Smooth muscle cell (in vitro differentiated cells): ENCODE data around the gene TMEM184B. TPM values are rescaled to one million over a fixed set of nuclear protein-coding genes. Genes with fewer than 3 reads are reported as not detected.

ENCODE experiments used
- DNase-seq: peaks from one replicate; lab custom pipeline; 2025; ENCODE audit not compliant: unreplicated experiment; lab: John Stamatoyannopoulos, UW
- H2AFZ ChIP-seq: fragments of 200-600 bp; sonication (generic); 2 replicates; pipeline ENCODE4 v1.6.0; 2016; ENCODE audit warnings: antibody characterized with exemption, low read depth, mild to moderate bottlenecking
- H3F3A ChIP-seq: fragments of 200-600 bp; sonication (generic); 2 replicates; pipeline ENCODE4 v1.6.0; 2017; ENCODE audit warnings: antibody characterized with exemption, low read depth
- H3K27ac ChIP-seq: fragments of 200-600 bp; sonication (generic); 2 replicates; pipeline ENCODE4 v1.5.1; 2016; ENCODE audit warnings: low read depth, mild to moderate bottlenecking
- H3K27me3 ChIP-seq: fragments of 200-600 bp; sonication (generic); 2 replicates; pipeline ENCODE4 v1.6.1; 2016; ENCODE audit warnings: low read depth, mild to moderate bottlenecking
- H3K36me3 ChIP-seq: fragments of 200-600 bp; sonication (generic); 2 replicates; pipeline ENCODE4 v1.5.1; 2016; ENCODE audit warnings: low read depth
- H3K4me1 ChIP-seq: fragments of 200-600 bp; sonication (generic); 2 replicates; pipeline ENCODE4 v1.5.1; 2016; ENCODE audit warnings: low read depth
- H3K4me2 ChIP-seq: fragments of 200-600 bp; sonication (generic); 2 replicates; pipeline ENCODE4 v1.6.0; 2016; ENCODE audit warnings: mild to moderate bottlenecking
- H3K4me3 ChIP-seq: fragments of 200-600 bp; sonication (generic); 2 replicates; pipeline ENCODE4 v1.5.1; 2016; ENCODE audit warnings: mild to moderate bottlenecking
- H3K79me2 ChIP-seq: fragments of 200-600 bp; sonication (generic); 2 replicates; pipeline ENCODE4 v1.6.0; 2016; ENCODE audit warnings: low read depth, mild to moderate bottlenecking
- H3K9ac ChIP-seq: fragments of 200-600 bp; sonication (generic); 2 replicates; pipeline ENCODE4 v1.6.0; 2016; ENCODE audit warnings: low read depth
- H3K9me3 ChIP-seq: fragments of 200-600 bp; sonication (generic); replicated peaks from 2 replicates; pipeline ENCODE4 v1.5.1; 2016; ENCODE audit warnings: low read depth
- H4K20me1 ChIP-seq: fragments of 200-600 bp; sonication (generic); 2 replicates; pipeline ENCODE4 v1.6.0; 2016; ENCODE audit warnings: low read depth
- WGBS: methylation state at CpG from one replicate; pipeline ENCODE4 v1.1.7; 2016; ENCODE audit warnings: low lambda C conversion rate; 5-methylcytosine and 5-hydroxymethylcytosine counted together
- polyA plus RNA-seq: library from polyadenylated mRNA; unstranded; fragments of >200 nt; fragmentation: Nextera tagmentation; extraction: Ambion mirVana; gene quantifications from 2 replicates; pipeline ENCODE4 v1.2.1, GENCODE V29; 2016
- total RNA-seq: library from RNA; depleted of rRNA; stranded (reverse); fragments of >200 nt; gene quantifications from 2 replicates; pipeline ENCODE4 v1.2.3, GENCODE V29; 2014
- TF ChIP-seq, protein P1 (sequence below): fragments of 200-600 bp; sonication (generic); IDR thresholded peaks from 2 replicates; pipeline ENCODE4 v1.5.1; 2017; ENCODE audit warnings: borderline replicate concordance, mild to moderate bottlenecking, antibody characterized with exemption; ENCODE audit not compliant: insufficient read depth, poor library complexity, severe bottlenecking

Gene TMEM184B
- total and polyA plus RNA-seq, 2 experiments from 2014 or later = 34.1 to 96.3 TPM

DNA sequence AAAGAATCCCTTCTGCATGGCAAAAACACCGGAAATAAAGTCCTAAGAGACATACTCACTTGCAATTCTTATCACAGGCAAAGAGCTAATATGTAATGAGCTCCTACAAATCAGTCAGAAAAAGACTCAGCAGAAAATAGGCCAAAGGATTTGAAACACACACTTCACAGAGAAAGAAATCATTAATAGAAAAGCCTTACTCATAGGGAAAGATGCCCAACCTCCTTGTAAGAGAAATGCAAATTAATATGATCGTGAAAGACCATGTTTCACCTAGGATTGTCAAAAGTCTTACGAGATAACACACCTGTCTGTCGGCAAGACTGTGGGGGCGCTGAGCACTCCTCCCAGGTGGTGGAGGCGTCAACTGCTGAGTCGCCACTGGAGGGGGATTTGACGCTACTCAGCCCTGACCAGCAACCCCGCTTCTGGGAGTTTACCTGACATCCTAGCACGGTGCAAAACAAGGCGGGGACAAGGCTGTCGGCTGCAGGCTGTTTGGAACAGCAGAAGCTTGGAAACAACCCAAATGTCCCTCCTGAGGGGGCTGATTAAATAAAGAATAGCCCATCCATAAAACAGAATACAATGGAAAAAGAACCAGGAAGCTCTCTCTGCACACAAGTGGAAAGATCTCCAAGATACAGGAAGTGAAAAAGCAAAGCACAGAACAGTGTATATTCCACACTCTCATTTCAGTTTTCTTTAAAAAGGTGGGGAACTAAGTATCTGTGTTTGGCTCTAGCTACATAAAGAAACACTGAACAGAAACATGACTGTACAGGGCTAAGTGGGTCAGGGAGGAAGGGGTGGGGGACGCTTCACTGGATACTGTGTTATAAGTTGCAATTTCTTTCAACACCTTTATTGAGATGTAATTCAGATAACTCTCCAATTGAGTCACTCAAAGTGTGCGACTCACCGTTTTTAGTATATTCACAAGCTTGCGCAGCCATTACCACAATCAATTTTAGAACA lies 33.0 kb upstream of the TMEM184B start:
- Histone ChIP-seq H3K79me2 (peaks cover 94% of the 10 kb centered on the region), H3K36me3 (no peaks in the 10 kb centered on the region), H3F3A (peaks cover 15% of the 10 kb centered on the region), H4K20me1 (peaks cover 100% of the 10 kb centered on the region), H3K9me3 (no peaks in the 10 kb centered on the region), H3K9ac (no peak overlapping the region), H2AFZ (no peak overlapping the region), H3K4me1 (no peaks in the 10 kb centered on the region), H3K27ac (peak overlapping the region; percentile 73), H3K27me3 (no peaks in the 10 kb centered on the region), H3K4me3 (no peak overlapping the region), H3K4me2 (no peak overlapping the region)
- 67% methylated on average over 16 of the region's 16 CpGs for WGBS
- no peak for DNase-seq
- TF ChIP-seq, protein P1, sequence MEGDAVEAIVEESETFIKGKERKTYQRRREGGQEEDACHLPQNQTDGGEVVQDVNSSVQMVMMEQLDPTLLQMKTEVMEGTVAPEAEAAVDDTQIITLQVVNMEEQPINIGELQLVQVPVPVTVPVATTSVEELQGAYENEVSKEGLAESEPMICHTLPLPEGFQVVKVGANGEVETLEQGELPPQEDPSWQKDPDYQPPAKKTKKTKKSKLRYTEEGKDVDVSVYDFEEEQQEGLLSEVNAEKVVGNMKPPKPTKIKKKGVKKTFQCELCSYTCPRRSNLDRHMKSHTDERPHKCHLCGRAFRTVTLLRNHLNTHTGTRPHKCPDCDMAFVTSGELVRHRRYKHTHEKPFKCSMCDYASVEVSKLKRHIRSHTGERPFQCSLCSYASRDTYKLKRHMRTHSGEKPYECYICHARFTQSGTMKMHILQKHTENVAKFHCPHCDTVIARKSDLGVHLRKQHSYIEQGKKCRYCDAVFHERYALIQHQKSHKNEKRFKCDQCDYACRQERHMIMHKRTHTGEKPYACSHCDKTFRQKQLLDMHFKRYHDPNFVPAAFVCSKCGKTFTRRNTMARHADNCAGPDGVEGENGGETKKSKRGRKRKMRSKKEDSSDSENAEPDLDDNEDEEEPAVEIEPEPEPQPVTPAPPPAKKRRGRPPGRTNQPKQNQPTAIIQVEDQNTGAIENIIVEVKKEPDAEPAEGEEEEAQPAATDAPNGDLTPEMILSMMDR = no peak

DNA sequence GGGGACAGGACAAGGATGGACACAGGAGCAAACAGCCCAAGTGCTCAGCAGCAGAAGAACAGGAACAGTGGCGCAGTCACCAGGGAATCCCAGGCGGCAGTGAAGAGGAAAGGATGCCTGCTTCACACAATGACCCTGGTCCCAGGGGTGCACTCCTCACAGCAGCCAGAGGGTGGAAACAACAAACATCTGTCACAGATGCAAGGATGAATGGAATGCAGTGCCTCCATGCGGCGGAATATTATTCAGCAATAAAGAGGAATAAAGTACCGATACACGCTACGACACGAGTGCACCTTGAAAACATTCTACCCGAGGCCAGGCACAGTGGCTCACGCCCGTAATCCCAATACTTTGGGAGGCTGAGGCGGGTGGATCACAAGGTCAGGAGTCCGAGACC lies 31.7 kb upstream of the TMEM184B start:
- Histone ChIP-seq H3F3A (peaks cover 15% of the 10 kb centered on the region), H3K36me3 (no peaks in the 10 kb centered on the region), H3K4me2 (no peak overlapping the region), H3K79me2 (peaks cover 84% of the 10 kb centered on the region), H3K27me3 (no peaks in the 10 kb centered on the region), H3K9ac (no peak overlapping the region), H3K27ac (no peak overlapping the region), H3K4me1 (no peaks in the 10 kb centered on the region), H2AFZ (no peak overlapping the region), H3K9me3 (no peaks in the 10 kb centered on the region), H3K4me3 (no peak overlapping the region), H4K20me1 (peaks cover 100% of the 10 kb centered on the region)
- 96% methylated on average over 13 of the region's 13 CpGs for WGBS
- no peak for DNase-seq
- TF ChIP-seq, protein P1 = no peak

DNA sequence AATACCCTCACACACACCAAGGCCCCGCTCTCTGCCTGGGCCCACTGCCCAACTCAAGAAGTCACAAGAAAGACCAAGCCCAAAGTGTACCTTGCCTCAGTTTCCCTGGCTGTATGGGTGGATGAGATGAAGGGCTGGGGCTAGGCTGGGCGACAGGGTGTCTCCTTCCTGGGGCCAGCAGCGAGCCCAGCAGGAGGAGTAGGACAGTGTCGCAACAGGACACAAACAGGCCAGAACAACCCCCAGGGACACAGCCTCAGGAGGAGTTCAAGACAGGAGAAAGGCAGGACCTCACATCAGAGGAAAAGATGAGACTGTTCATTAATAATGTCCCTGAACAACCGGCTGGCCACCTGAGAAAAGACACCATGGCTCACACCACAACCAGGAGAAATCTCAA lies 31.2 kb upstream of the TMEM184B start:
- Histone ChIP-seq H3K36me3 (no peaks in the 10 kb centered on the region), H3K4me1 (no peaks in the 10 kb centered on the region), H3K4me2 (no peak overlapping the region), H2AFZ (no peak overlapping the region), H3F3A (peaks cover 15% of the 10 kb centered on the region), H3K4me3 (no peak overlapping the region), H3K27ac (no peak overlapping the region), H3K9ac (no peak overlapping the region), H3K79me2 (peaks cover 79% of the 10 kb centered on the region), H3K9me3 (no peaks in the 10 kb centered on the region), H4K20me1 (peaks cover 100% of the 10 kb centered on the region), H3K27me3 (no peaks in the 10 kb centered on the region)
- WGBS = 98% methylated on average over 5 of the region's 5 CpGs
- TF ChIP-seq, protein P1 = no peak
- no peak for DNase-seq
